ENCODE data around the gene LMF1.
"Not testable (repeated sequence)": the region's sequence is repeated elsewhere in the genome, so short reads cannot be mapped to it uniquely, and the experiment has no call there.

The LMF1 gene

DNA sequence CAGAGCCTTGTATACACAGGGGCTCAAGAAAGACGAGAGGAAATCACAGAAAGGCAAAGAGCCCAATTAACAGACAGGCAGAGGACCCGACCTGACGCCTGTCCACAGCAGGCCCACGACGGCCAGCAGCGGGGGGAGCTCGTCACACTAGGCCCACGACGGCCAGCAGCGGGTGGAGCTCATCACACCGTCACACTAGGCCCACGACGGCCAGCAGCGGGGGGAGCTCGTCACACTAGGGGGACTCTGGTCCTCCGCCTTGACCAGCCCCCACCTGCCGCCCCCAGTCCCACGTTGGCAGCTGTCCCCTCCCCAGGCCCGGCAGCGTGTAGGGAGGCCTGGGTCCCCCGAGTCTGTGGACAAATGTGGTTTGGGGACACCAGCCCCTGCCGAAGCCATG lies 146.6 kb downstream of the LMF1 start:
- no peak for DNase-seq
- in situ Hi-C loops (cut with HindIII; ENCODE audit: low pct_ligation_motif_present, low pct_unique_long_range_greater_than_20kb, low sequenced_read_pairs), result no loop called here

DNA sequence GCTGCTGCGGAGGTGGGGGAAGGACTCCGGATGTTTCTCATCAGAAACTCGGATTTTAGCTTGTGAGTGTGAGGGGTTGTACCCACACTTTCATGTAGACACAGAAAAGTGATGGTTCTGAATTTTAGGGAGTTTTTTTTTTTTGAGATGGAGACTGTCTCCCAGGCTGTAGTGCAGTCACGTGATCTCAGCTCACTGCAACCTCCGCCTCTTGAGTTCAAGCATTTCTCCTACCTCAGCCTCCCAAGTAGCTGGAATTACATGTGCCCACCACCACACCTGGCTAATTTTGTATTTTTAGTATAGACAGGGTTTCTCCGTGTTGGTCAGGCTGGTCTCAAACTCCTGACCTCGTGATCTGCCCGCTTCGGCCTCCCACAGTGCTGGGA lies 147.9 kb downstream of the LMF1 start:
- no peak for DNase-seq
- in situ Hi-C loops (cut with HindIII; ENCODE audit: low pct_ligation_motif_present, low pct_unique_long_range_greater_than_20kb, low sequenced_read_pairs), result no loop called here

DNA sequence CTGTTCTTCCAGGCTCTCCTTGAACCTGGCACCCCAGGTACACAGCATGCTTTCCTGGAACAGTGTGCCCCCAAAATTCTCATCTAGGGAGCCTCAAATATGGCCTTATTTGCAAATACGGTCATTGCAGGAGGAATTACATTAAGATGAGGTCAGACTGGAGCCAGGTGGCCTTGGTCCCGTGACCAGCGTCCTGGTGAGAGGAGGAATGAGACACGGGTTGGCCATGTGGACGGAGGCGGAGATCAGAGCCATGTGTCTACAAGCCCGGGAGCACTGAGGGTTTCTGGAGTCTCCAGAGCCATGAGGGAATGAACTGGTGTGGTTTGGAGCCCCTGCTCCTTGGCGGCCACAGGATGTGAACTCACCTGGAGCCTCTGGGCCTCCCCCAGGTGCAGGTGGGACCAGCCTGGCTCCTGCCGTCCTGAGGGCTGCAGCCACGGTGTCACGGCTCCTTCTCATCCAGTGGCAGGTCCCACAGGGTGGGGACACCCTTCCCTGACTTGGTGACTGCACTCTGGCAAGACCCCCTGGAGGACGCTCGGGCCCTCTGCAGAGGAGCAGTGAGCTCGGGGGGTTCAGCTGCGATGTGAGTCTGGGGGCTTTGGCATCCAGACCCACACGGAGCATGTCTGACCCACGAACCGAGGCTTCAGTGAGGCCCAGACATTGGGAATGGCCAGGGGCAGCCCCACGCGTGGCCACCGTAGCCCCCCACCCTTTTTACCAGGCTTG lies 148.4 kb downstream of the LMF1 start:
- no peak for DNase-seq
- in situ Hi-C loops (cut with HindIII; ENCODE audit: low pct_ligation_motif_present, low pct_unique_long_range_greater_than_20kb, low sequenced_read_pairs), result no loop called here

DNA sequence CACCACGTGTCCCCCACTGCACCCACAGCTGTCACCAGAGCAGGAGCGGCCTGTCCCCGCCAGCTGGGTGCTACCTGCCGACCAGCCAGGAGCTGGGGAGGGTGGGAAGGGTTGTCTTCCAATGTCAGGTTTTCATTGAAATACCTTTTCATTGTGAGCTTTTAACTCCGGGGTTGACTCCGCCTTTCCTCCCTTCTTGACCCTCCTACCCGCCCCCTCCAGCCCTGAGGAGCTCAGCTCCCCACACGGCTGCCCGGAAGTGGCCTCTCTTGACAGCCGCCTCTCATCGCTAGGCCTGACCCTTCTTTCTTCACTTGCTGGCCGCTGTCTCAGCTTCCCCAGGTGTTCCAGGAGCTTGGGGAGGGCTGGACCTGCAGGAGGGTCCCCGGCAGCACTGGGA lies 149.0 kb downstream of the LMF1 start:
- in situ Hi-C loops (cut with HindIII; ENCODE audit: low pct_ligation_motif_present, low pct_unique_long_range_greater_than_20kb, low sequenced_read_pairs), result no loop called here
- DNase-seq, result no peak

DNA sequence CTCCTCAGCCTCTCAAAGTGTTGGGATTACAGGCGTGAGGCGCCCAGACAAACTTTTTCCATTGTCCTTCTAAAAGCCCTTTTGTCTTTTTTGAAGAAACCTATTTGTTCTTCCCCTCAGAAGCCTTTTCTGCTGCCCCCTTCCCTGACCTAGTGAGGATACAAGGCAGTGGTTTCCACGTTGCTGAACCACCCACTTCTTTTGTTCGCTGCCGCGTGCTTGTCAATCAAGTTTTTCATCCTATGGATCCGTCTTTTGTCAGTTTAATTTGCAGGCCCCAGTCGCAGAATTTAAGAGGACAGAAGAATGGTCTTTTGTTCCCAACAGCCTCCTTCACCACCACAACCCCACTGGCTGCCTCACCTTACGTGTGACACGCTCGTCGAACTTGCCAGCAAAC lies 150.0 kb downstream of the LMF1 start:
- no peak for DNase-seq
- in situ Hi-C loops (cut with HindIII; ENCODE audit: low pct_ligation_motif_present, low pct_unique_long_range_greater_than_20kb, low sequenced_read_pairs), result no loop called here

DNA sequence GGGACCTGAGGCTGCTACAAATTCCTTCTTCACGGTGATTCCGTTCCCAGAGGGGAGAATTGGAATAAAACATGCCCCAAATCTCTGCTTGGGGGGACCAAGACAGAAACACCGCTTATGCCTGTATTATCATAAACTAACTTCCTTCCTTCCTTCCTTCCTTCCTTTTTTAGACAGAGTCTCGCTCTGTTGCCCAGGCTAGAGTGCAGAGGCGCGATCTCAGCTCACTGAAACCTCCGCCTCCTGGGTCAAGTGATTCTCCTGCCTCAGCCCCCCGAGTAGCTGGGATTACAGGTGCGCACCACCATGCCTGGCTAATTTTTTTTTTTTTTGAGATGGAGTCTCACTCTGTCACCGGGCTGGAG lies 150.8 kb downstream of the LMF1 start:
- DNase-seq; in situ Hi-C loops (cut with HindIII; ENCODE audit: low pct_ligation_motif_present, low pct_unique_long_range_greater_than_20kb, low sequenced_read_pairs): not testable (repeated sequence)

DNA sequence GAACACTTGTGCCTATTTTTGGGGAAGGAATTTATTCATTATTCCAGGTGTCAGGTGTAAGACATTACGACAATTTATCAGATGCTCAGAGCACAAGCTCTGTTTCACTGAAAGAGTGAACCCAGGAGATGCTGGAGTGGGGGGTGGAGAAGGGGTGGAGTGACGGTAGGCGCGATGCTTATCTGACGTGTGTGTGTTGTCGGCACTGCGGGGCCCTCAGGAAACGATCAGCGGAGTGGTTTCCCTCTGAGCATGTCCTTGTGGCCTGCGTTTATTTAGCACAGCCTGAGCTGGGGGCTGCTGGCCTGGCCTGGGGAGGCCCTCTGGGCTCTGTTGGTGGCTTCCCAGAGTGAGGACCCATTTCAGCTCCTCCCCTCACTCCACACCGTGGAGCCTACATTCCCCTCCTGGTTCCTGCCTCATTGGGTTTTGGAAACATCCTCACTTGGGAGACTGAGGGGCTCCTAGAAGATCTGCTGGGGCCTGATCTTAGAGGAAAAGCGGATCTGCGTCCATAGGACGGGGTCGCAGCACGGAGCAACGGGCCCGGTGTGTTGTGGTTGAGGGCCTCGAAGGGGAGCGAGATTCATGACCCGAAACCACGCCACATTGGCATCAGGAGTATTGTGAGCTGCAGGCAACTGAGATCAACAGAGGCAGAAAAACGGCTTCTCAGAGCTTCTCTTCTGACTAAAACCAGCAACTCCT lies 151.3 kb downstream of the LMF1 start:
- DNase-seq, result no peak
- in situ Hi-C loops (cut with HindIII; ENCODE audit: low pct_ligation_motif_present, low pct_unique_long_range_greater_than_20kb, low sequenced_read_pairs), result no loop called here

DNA sequence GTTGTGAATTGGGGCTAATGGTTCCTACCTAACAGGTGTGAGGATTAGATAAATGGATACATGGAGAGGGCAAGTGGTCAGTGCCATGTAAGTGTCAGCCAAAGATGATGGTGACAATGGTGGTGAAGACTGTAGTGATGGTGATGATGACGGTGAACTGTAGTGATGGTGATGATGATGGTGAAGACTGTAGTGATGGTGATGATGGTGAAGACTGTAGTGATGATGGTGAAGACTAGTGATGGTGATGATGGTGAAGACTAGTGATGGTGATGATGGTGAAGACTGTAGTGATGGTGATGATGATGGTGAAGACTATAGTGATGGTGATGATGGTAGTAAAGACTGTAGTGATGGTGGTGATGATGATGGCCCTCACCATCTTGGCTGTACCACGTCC lies 152.2 kb downstream of the LMF1 start:
- in situ Hi-C loops (cut with HindIII; ENCODE audit: low pct_ligation_motif_present, low pct_unique_long_range_greater_than_20kb, low sequenced_read_pairs), result no loop called here
- no peak for DNase-seq

DNA sequence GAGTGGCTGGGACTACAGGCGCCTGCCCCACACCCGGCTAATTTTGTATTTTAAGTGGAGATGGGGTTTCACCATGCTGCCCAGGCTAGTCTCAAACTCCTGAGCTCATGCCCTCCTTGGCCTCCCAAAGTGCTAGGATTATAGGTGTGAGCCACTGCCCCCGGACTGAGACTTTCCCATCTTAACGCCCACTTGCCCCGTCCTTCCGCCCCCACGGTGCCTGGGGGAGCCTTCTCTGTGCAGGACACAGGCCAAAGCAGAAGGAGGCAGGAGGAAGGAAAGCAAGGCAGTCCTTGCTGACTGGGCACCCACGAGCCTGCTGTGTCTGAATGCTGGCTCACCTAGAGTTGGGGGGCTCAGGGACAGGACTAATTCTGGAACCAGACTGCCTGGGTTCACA lies 152.7 kb downstream of the LMF1 start:
- in situ Hi-C loops (cut with HindIII; ENCODE audit: low pct_ligation_motif_present, low pct_unique_long_range_greater_than_20kb, low sequenced_read_pairs), result no loop called here
- DNase-seq, result no peak

DNA sequence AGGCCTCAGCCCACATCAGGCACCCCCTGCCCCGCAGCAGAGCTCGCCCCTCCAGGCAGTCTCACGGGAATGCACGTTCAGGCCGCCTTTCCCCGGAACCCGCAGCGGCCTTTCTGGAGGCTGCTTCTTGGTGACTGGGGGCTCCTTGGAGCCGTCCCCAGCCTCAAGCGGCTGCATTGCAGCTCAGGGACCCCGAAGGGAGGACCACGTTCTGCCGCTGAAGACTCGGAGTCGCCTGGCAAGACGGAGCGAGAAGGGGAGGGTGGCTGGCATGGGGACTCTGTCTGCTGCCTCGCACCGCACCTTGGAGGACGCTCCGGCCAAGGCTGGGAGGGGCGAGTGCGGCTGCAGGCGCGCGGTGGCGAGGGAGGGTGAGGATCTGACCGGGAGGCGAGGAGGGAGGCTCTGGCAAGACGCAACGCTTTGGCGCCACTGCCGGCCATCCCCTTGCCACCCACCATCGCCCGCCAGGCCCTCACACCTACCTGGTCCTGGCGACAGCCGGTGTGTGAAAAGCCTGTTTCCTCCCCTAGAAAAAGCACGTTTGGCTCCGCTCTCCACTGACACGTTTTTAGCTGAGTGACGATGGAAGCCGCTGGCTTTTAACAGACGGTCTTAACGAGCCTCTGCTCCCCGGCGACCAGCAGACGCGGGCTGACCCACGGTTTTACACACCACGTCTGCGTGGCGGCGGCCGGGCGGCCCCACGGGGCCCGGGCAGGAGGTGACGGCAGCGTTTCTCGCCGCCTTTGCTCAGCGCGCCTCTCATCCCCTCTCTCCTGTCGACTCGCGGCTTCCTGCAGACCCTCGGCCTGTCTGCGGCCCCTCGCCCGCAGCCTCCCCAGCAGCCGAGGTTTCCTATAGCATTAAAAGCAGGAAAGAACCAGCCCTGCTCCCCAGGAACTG lies 153.5 kb downstream of the LMF1 start:
- in situ Hi-C loops (cut with HindIII; ENCODE audit: low pct_ligation_motif_present, low pct_unique_long_range_greater_than_20kb, low sequenced_read_pairs), result no loop called here
- DNase-seq, result no peak

DNA sequence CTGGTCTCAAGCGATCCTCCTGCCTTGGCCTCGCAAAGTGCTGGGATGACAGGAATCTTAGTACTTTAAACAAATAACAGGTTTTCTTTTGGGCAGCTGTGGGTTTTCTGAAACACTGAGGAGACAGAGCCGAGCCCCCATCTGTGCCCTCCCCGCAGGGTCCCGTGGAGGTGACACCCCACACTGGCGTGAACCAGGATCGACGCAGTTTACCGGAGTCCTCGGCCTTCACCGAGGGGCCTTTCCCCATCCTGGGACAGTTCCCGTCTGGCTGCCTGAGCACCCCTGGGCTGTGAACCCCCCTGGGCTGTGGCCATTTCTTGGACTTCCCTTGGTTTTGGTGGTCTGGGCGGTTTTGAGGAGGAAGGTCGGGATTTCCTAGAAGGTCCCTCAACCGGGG lies 154.9 kb downstream of the LMF1 start:
- in situ Hi-C loops (cut with HindIII; ENCODE audit: low pct_ligation_motif_present, low pct_unique_long_range_greater_than_20kb, low sequenced_read_pairs), result no loop called here
- no peak for DNase-seq

DNA sequence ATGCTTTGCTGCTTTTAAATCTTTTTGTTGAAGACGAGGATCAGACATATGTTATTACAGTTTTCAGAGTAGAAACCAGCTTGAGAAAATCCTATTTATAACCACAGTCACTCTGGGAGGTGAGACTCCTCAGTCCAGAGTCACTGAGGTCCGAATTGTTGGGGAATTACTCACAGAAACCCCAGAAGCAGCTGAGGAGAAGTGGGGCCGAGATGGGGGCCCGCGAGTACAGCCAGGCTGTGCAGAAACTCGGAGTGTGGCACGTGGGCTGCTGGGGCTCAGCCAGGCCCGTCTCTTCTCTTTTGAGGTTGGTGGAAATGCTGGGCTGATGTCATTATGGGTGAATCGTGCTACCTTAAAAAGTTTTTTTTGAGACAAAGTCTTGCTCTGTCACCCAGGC lies 155.8 kb downstream of the LMF1 start:
- DNase-seq, result peak; percentile 64
- in situ Hi-C loops (cut with HindIII; ENCODE audit: low pct_ligation_motif_present, low pct_unique_long_range_greater_than_20kb, low sequenced_read_pairs), result no loop called here

DNA sequence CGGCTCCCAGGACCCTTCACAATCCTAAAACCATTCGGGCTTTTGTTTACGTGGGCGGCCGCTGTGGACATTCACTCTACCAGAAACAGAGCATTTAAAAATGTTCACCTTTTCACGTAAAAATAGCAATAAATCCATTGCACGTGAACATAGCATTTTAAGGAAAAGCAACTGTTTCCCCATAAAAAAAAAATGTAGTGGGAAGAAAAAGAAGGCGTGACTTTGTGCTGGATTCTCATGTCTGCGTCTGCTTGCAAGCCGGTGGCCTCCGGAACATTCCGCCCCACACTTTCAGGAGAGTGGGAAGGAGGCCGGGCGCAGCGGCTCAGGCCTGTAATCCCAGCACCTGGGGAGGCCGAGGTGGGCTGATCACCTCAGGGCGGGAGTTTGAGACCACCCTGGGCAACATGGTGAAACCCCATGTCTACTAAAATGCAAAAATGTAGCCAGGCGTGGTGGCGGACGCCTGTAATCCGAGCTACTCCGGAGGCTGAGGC lies 156.8 kb downstream of the LMF1 start:
- in situ Hi-C loops (cut with HindIII; ENCODE audit: low pct_ligation_motif_present, low pct_unique_long_range_greater_than_20kb, low sequenced_read_pairs), result no loop called here
- no peak for DNase-seq

DNA sequence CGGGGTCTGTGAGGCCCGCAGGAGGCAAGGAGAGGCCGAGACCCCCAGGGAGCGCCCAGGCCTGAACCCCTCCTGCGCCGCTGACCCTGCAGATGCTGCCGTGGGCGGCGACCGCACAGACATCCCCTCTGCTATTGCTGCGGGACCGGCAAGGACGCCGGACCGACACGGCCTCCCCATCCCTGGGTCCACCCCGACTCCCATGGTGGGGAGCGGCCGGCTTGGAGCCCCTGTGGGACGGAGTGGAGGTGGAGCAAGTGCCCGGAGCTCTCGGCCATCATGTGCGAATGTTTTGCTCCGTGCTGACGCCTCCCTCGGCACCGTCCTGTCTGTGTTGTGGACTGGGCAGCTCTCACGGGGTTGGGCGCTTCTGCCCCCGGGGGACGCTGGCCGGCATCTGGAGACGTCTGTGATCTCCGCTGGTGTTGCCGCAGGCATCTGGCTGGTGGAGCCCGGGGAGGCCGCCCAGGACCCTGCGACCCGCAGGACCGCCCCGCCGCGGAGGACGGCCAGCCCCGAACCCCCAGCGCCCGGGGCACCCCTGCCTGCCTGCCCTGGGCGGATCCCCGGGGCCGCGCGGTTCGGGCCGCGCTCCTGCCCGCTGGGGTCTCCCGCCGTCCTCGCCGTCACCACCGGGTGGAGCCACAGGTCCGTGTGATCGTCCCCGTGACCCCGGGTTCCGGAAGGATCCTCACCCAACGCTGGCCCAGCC lies 157.4 kb downstream of the LMF1 start:
- in situ Hi-C loops (cut with HindIII; ENCODE audit: low pct_ligation_motif_present, low pct_unique_long_range_greater_than_20kb, low sequenced_read_pairs), result no loop called here
- DNase-seq, result peak; percentile 30

DNA sequence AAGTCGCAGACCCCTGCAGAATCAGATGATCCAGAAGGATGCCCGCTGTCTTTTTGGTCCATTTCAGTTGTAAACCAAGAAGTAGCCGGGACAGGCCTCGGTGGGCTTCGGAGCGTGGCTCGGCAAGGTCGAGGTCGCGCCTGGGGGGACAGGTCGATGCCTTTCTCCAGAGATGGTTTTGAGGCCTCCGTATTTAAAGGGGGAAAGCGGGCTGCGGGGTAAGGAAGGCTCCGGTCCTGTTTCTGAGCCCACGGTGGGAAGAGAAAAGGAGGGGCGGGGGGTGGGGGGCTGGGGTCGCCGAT lies 162.7 kb downstream of the LMF1 start:
- DNase-seq, result no peak
- in situ Hi-C loops (cut with HindIII; ENCODE audit: low pct_ligation_motif_present, low pct_unique_long_range_greater_than_20kb, low sequenced_read_pairs), result no loop called here

DNA sequence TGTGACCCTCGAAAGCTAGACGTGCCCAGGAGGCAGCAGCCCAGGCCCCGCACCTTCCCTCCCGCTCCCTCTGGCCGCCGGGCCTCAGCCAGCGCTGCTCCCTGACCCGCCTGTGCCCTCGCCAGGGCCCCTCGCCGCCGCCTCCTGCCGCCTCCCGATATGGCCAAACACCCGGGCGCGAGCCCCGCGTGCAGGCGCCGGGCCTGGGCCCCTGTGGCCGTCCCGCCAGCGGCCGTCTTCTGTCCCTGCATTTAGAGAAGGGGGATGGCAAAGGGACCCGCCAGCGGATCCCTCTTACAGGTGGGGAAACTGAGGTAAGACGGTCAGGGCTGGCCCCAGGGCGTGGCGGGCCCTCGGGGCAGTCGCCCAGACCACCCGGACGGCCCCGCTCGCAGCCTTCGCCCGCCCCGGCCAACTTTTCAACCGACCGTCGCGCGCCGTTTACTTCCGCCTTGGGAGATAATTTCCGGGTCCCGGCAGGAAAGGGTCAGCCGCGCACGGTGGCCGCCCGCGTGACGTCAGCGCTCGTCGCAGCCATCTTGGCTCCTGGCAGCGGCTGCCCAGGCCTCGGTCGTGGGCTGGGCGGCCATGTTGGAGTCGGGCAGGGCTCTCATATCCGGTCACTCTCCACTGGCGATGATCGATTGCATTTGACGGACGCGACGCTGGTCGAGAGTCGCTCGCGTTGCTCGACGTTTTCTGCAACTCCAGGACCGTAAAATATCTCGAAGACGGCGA lies 163.3 kb downstream of the LMF1 start:
- peak; percentile 97 for DNase-seq
- in situ Hi-C loops (cut with HindIII; ENCODE audit: low pct_ligation_motif_present, low pct_unique_long_range_greater_than_20kb, low sequenced_read_pairs), result no loop called here

DNA sequence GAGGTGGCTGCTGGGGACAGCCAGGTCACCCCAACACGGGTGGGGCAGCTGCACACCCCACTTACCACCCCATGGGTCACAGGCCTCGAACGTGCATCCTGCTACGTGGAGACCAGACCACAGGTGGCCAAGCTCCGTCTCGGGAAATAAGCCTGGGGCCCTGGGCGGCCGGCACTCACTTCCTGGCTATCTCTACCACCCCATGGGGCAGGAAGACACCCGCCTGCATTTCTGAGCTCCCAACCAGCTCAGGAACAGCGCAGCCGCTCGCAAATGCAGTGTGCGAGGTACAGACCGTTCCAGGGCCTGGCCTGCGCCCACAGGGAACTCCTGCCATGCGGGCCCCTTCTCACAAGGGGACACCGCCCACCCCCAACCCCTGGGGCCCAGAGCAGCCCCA lies 165.3 kb downstream of the LMF1 start:
- in situ Hi-C loops (cut with HindIII; ENCODE audit: low pct_ligation_motif_present, low pct_unique_long_range_greater_than_20kb, low sequenced_read_pairs), result no loop called here

More for the DNA sequence above, 165.3 kb downstream of the LMF1 start:
- no peak for DNase-seq
